GM19372 (cell line): ENCODE measurements around the gene DTD1.
"Not testable (repeated sequence)": the region's sequence is repeated elsewhere in the genome, so short reads cannot be mapped to it uniquely, and the experiment has no call there.

ENCODE experiments used
- ATAC-seq: cut with Tn5 transposase; IDR thresholded peaks from one replicate; pipeline ENCODE4 v1.9.1; 2021; ENCODE audit warnings: mild to moderate bottlenecking, low read depth, moderate library complexity; ENCODE audit not compliant: unreplicated experiment

Gene DTD1

GRCh38 chr20:18734525-18735189 is 146.8 kb downstream of the DTD1 start:
- no peak for ATAC-seq

- no peak for ATAC-seq
Measured at GRCh38 chr20:18737140-18737539, 149.3 kb downstream of the DTD1 start.

GRCh38 chr20:18738055-18738454 is 150.2 kb downstream of the DTD1 start:
- ATAC-seq, result no peak

GRCh38 chr20:18738888-18739287 is 151.0 kb downstream of the DTD1 start:
- ATAC-seq, result no peak

GRCh38 chr20:18739751-18740166 is 151.9 kb downstream of the DTD1 start:
- no peak for ATAC-seq

- no peak for ATAC-seq
Measured at GRCh38 chr20:18740726-18741125, 152.9 kb downstream of the DTD1 start.

GRCh38 chr20:18742841-18743240 is 155.0 kb downstream of the DTD1 start:
- no peak for ATAC-seq

- no peak for ATAC-seq
Measured at GRCh38 chr20:18743665-18744440, 156.0 kb downstream of the DTD1 start.

- no peak for ATAC-seq
Measured at GRCh38 chr20:18747090-18747489, 159.2 kb downstream of the DTD1 start.

GRCh38 chr20:18748987-18749386 is 161.1 kb downstream of the DTD1 start:
- ATAC-seq, result no peak

GRCh38 chr20:18749528-18749927 is 161.7 kb downstream of the DTD1 start:
- ATAC-seq, result no peak

- ATAC-seq, result no peak
Measured at GRCh38 chr20:18750735-18751134, 162.9 kb downstream of the DTD1 start.

GRCh38 chr20:18754030-18754652 is 166.3 kb downstream of the DTD1 start:
- ATAC-seq, result peak; percentile 99

GRCh38 chr20:18754653-18755045 is 166.8 kb downstream of the DTD1 start:
- ATAC-seq, result no peak

GRCh38 chr20:18760852-18761251 is 173.0 kb downstream of the DTD1 start:
- ATAC-seq, result not testable (repeated sequence)

- ATAC-seq, result no peak
Measured at GRCh38 chr20:18767676-18768075, 179.8 kb downstream of the DTD1 start.

- no peak for ATAC-seq
Measured at GRCh38 chr20:18773566-18773965, 185.7 kb downstream of the DTD1 start.

- no peak for ATAC-seq
Measured at GRCh38 chr20:18774207-18774606, 186.4 kb downstream of the DTD1 start.

- no peak for ATAC-seq
Measured at GRCh38 chr20:18775633-18776032, 187.8 kb downstream of the DTD1 start.

GRCh38 chr20:18778690-18779392 is 191.0 kb downstream of the DTD1 start:
- no peak for ATAC-seq
